GM19239 (cell line): ENCODE results near the gene LMF2.
"Not testable (repeated sequence)": the region's sequence is repeated elsewhere in the genome, so short reads cannot be mapped to it uniquely, and the experiment has no call there.

Source experiments
- DNase-seq: peaks from one replicate; pipeline ENCODE4 v3.0.0; 2011; ENCODE audit warnings: low spot score; ENCODE audit not compliant: insufficient read length
- FAIRE-seq: peaks from 2 replicates; lab custom pipeline; 2011; peaks lifted over from hg19 to GRCh38; lab: Jason Lieb, UNC

The LMF2 gene

DNA sequence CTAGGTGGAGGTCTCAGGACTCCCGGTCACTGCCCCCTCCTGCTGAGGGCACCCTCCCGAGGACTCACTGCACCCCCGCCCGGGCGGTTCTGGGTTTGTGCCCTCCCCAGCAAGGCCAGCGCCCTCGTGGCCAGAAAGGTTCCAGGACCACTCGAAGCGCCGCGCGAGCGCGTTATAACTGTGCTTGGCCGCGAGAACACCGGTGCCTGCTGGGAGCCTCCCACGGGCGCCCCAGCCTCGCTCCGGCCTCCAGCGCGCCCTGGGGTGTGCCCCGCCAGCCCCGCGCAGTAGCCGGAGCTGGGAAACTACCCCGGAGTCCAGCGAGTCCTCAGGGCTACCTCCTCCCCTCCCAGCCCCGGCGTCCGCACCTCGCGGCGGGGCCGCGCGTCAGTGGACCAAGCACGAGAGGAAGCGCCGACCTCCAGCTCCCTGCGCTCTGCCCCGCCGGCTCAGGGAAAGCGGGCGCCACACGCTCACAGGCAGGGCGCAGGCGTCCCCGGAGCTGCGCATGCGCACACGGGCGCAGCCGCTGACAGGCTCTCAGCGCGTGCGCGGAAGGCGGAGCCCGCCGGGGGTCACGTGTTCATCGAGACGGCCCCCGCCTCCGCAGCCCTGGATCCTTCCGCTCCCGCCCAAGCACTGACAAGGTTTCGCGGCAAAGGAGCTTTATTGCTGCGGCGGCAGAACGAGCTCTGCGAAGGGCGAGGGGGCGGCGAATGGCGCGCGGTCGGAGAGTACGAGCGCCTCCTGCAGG is 17.8 kb upstream of the LMF2 start, which contains the start of gene SCO2:
Gene SCO2, minus strand, starts transcription at position 495 of the 754 bp plus-strand sequence. CDS start 1,187 bp downstream, outside the sequence.
- DNase-seq (peak; percentile 90), FAIRE-seq (peak; percentile 97)

DNA sequence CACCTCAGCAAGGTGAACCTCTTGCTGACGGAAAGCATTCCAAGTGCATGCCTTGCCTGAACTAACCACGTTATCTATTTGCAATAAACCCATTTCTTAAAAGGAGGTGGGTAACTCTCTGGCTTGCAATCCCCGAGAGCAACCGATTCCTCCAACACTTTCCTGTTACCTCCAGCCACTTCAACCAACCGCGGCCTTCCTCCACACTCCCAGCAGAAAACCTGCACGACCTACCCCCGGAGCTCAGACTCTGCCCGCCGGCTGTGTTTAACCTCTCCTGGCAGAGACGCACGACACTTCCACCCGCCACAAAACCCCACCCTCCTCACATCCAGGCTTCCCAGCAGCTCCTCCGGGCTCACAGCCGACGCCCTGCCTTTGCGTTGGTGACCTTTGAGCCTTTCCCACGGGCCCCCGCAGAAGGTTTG is 17.2 kb upstream of the LMF2 start:
- FAIRE-seq (no peak), DNase-seq (no peak)

GRCh38 chr22:50523806-50524675 is 16.5 kb upstream of the LMF2 start:
- DNase-seq: no peak
- FAIRE-seq: no peak

- DNase-seq (no peak), FAIRE-seq (no peak)
Observed at GRCh38 chr22:50523458-50523805, 15.9 kb upstream of the LMF2 start.

- DNase-seq (no peak), FAIRE-seq (no peak)
Observed at GRCh38 chr22:50522806-50523438, 15.4 kb upstream of the LMF2 start.

GRCh38 chr22:50522208-50522805 is 14.8 kb upstream of the LMF2 start:
- FAIRE-seq: no peak

DNA sequence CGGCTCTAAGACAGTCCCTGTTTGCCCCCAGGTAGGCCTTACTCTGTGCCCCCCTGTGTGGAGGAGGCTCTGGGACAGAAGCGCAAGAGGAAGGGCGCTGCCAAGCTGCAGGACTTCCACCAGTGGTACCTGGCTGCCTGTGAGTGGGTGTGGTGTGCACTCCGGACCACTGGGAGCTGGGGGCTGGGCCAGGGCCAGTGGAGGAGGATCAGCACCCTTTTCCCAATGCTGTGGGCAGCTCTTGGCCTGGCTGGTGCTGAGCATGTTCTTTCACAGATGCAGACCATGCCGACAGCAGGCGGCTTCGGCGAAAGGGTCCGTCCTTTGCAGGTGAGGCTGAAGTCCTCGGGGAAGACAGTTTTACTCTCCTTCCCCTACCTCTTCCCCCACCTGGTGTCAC is 14.2 kb upstream of the LMF2 start:
- no peak for DNase-seq
- no peak for FAIRE-seq

More at GRCh38 chr22:50522208-50522805, 14.8 kb upstream of the LMF2 start:
- DNase-seq: no peak

GRCh38 chr22:50520826-50521453 is 13.4 kb upstream of the LMF2 start:
- DNase-seq (no peak), FAIRE-seq (no peak)

DNA sequence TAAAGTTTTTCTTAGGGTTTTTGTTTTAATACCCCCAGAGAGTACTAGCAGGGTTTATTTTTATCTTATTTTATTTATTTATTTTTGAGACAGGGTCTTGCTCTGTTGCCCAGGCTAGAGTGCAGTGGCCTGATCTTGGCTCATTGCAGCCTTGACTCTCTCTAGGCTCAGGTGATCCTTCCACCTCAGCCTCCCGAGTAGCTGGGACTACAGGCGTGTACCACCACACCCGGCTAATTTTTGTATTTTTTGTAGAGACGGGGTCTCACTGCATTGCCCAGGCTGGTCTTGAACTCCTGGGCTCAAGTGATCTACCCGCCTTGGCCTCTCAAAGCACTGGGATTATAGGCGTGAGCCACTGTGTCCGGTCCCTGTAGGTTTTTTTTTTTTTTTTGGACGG is 12.7 kb upstream of the LMF2 start:
- not testable (repeated sequence) for DNase-seq, FAIRE-seq

GRCh38 chr22:50519151-50519550 is 11.6 kb upstream of the LMF2 start:
- no peak for DNase-seq

GRCh38 chr22:50518606-50519005 is 11.1 kb upstream of the LMF2 start:
- DNase-seq: no peak
- no peak for FAIRE-seq

More at GRCh38 chr22:50519151-50519550, 11.6 kb upstream of the LMF2 start:
- FAIRE-seq: no peak

DNA sequence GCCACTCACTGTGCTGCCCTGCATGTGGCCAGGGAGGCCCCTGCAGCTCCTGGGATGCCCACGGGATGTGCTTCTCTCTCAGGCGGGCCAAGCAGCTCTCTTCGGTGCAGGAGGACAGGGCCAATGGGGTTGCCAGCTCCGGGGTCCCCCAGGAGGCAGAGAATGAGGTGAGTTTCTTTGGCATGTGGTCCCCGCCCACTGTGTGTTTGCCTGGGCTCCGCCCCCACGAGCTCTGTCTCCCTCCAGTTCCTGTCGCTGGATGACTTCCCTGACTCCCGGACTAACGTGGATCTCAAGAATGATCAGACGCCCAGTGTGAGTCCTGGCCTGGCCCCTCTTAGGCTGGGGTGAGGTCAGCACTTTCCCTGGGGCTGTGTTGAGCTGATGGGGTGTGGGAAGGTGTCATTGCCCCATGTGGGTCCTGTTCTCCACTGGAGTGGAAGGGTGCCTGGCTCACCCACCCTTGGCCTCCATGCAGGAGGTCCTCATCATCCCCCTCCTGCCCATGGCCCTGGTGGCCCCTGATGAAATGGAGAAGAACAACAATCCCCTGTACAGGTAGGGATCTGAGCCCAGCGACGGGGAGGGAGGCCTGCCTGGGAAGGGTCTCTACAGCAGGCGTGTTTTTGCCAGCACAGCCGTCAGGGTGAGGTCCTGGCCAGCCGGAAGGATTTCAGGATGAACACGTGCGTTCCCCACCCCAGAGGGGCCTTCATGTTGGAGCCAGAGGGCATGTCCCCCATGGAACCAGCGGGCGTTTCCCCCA is 10.2 kb upstream of the LMF2 start:
- DNase-seq (no peak), FAIRE-seq (no peak)

DNA sequence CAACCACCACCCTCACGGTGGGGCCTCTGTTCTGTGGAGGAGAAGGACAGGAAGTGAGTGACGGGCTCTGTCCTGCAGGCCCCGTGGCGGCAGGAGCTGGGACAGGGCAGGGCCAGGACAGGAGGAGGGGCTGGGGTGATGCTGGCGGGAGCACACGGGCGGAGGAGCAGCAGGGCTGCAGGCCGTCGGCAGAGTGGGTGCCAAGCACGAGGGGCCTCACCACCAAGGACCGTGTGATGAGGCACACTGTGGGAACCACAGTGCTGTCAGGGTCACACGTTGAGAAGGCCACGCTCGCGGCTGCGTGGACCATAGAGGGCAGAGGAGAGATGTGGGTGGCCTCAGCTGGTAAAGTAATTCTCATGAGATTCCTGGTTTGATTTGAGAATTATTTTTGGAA is 9.4 kb upstream of the LMF2 start:
- no peak for FAIRE-seq

GRCh38 chr22:50516068-50516467 is 8.6 kb upstream of the LMF2 start:
- FAIRE-seq: no peak
- no peak for DNase-seq

More for the DNA sequence above, 9.4 kb upstream of the LMF2 start:
- no peak for DNase-seq

GRCh38 chr22:50513175-50513574 is 5.7 kb upstream of the LMF2 start:
- FAIRE-seq (no peak), DNase-seq (no peak)

DNA sequence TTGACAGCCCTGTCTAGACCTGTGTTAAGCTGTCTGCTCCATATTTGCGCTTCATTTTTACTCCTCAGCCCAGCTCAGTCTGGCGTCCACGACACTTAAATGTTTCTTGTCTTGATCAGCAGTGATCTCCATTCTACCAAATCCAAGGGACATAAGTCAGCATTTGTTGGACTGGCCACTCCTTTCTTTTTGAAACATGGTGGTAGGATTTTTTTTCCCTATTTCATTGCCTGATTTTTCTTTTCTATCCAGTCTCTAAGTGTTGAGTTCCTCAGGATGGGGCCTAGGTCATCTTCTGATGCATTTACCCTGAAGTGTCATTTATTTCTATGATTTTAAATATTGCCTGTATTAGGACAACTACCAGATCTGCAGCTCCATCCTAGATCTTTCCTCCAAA is 1.4 kb upstream of the LMF2 start:
- DNase-seq (no peak), FAIRE-seq (no peak)

DNA sequence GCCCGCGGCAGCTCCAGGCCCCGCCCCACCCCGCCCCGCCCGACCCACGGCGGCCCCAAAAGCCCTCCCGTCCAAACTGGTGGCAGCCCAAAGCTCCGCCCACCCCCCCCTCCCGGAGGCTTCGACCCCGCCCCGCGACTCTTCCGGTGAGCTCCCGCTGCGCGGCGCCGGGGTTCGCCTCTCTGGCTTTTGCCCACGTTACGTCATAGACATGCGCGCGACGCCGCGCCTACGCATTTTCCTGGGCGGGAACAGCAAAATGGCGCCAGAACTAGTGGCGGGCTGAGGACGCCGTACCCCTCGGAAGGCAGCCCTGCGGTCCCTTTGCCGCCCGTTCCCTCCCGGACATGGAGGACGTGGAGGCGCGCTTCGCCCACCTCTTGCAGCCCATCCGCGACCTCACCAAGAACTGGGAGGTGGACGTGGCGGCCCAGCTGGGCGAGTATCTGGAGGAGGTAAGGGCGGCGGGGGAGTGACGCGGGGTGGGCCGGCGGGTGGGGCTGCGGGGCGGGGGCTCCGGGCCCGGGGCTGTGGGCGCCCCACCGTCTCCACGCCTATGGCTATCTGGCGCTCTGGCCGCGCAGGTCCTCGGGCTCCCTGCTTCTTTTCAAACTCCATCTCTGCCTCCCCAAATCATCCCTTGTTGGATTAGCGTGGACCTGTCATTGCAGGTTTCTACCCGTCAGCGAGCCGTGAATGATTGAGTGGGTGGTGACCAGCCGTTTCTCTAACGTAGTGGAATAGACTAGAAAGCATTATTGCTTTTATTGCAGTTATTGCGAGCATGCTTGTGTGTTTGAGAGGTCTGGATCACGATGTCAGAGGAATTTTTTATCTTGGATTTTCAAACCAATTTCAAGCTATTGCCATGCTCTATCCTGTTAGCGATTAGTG is 736 bp upstream of the LMF2 start, which contains the start of gene NCAPH2:
Gene NCAPH2, plus strand, starts transcription at position 234 of the 894 bp plus-strand sequence. Its CDS starts 114 bp downstream, at position 348.
- FAIRE-seq (peak; percentile 97), DNase-seq (peak; percentile 100)
